ENCODE measurements around the gene ERMP1. TPM values are rescaled to one million over a fixed set of nuclear protein-coding genes. Genes with fewer than 3 reads are reported as not detected.
A peak's percentile ranks its signal among the peaks of the same experiment; 100 is the strongest.

ERMP1 gene
- total and polyA plus RNA-seq, 4 experiments from 2014 or later: 11.6 to 24.5 (median 17.6) TPM

DNA sequence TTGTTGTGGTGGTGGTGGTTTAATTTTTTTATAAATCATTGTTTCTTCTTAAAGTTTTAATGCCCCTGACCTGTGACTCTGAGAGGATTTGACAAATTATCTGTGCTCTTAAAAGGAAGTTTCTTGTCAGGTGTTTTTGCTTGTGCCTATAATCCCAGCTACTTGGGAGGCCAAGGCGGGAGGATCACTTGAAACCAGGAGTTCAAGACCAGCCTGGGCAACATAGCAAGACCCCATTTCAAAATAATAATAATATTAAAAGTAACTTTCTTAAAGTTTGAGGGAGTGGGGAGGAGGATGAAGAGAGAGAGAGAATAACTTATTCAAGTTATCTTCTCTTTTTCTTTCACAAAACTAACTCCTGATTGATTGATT, 12.2 kb upstream of the ERMP1 start:
- Histone ChIP-seq H3K36me3 (ENCODE audit: insufficient read depth, low read length) (no peaks in the 10 kb centered on the region), H3K9me3 (ENCODE audit: control insufficient read depth in 1 of 2, low read length in 2 of 2) (no peaks in the 10 kb centered on the region), H3K27me3 (ENCODE audit: insufficient read depth, low read length) (no peaks in the 10 kb centered on the region), H3K4me1 (ENCODE audit: insufficient read depth, low read length) (peaks cover 58% of the 10 kb centered on the region), H3K27ac (ENCODE audit: low read depth, low read length) (no peak overlapping the region), H3K4me3 (ENCODE audit: low read length in 2 of 2) (no peak overlapping the region)
- peak overlapping the region; percentile 85 to 96 (median 92) for H3K27ac Mint-ChIP-seq
- CTCF ChIA-PET (ENCODE audit: partially characterized antibody): interaction anchor here (0.8 to 5.7 kb wide), 3 partner anchors 9 to 24 kb away, joined by 3 to 89 read pairs (median 4); partner anchors contain the start of gene ERMP1
- H3K4me1 Mint-ChIP-seq: peaks cover 50 to 85% (median 67%) of the 10 kb centered on the region in 4 donors
- DNase-seq: no peak
- intact Hi-C loops (cut with micrococcal nuclease): no loop called here
- no peaks in the 10 kb centered on the region for H3K27me3 Mint-ChIP-seq
- H3K4me3 Mint-ChIP-seq: peak overlapping the region; percentile 68 to 91 (median 79)
- no peaks in the 10 kb centered on the region for H3K9me3 Mint-ChIP-seq
- POLR2A ChIA-PET (ENCODE audit: partially characterized antibody): interaction anchor here (1.3 to 5.5 kb wide), 2 partner anchors 13 to 568 kb away, joined by 4 to 97 read pairs; partner anchors contain the start of genes ERMP1 and UHRF2
- no peaks in the 10 kb centered on the region for H3K36me3 Mint-ChIP-seq

DNA sequence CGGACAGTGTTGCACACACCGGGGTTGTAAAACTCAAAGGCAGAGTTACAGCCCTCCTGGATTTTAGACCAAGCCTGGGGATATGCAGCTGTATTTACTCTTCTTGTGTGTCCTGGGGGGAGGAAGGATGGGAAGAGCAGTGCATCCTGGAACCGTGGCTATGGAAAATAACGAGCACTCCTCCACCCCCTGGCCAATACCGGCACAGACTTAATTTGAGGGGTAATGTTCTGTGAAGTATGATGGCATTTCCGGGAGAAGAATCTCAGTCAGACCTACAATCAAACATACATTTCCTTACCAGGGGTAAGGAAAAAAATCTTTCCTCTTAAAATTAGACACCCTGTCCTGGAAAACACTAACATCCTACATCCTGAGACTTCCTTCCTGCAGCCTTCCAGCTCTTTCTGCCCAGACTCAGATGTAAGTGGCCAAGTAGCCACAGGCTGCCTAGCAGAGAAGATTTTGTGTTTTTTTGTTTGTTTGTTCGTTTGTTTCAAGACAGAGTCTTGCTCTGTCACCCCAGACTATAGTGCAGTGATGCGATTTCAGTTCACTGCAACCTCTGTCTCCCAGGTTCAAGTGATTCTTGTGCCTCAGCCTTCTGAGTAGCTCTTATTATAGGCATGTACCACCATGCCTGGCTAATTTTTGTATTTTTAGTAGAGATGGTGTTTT, 11.0 kb upstream of the ERMP1 start:
- peaks cover 58% of the 10 kb centered on the region for H3K4me1 ChIP-seq (ENCODE audit: insufficient read depth, low read length)
- no peak for DNase-seq
- no peaks in the 10 kb centered on the region for H3K36me3 ChIP-seq (ENCODE audit: insufficient read depth, low read length)
- peak overlapping the region; percentile 38 for H3K27ac ChIP-seq (ENCODE audit: low read depth, low read length)
- no peaks in the 10 kb centered on the region for H3K9me3 ChIP-seq (ENCODE audit: control insufficient read depth in 1 of 2, low read length in 2 of 2)
- Mint-ChIP-seq H3K36me3 (no peaks in the 10 kb centered on the region), H3K4me3 (peak overlapping the region; percentile 68 to 91 (median 79)), H3K9me3 (no peaks in the 10 kb centered on the region), H3K27me3 (no peaks in the 10 kb centered on the region), H3K27ac (peak overlapping the region; percentile 85 to 96 (median 92)), H3K4me1 (peaks cover 50 to 82% (median 65%) of the 10 kb centered on the region in 4 donors)
- ChIA-PET CTCF (ENCODE audit: partially characterized antibody) (interaction anchor here (1.5 to 5.7 kb wide), 2 partner anchors 12 to 25 kb away, joined by 4 to 89 read pairs; partner anchors contain the start of gene ERMP1), POLR2A (ENCODE audit: partially characterized antibody) (interaction anchor here (1.2 to 5.5 kb wide), 2 partner anchors 12 to 914 kb away, joined by 4 to 97 read pairs; partner anchors contain the start of genes ERMP1 and KDM4C)
- no peak overlapping the region for H3K4me3 ChIP-seq (ENCODE audit: low read length in 2 of 2)
- intact Hi-C loops (cut with micrococcal nuclease): loop anchor here (1.0 to 5.0 kb wide), 2 partner anchors 11 to 568 kb away; partner anchors contain the start of genes ERMP1 and UHRF2
- no peaks in the 10 kb centered on the region for H3K27me3 ChIP-seq (ENCODE audit: insufficient read depth, low read length)

DNA sequence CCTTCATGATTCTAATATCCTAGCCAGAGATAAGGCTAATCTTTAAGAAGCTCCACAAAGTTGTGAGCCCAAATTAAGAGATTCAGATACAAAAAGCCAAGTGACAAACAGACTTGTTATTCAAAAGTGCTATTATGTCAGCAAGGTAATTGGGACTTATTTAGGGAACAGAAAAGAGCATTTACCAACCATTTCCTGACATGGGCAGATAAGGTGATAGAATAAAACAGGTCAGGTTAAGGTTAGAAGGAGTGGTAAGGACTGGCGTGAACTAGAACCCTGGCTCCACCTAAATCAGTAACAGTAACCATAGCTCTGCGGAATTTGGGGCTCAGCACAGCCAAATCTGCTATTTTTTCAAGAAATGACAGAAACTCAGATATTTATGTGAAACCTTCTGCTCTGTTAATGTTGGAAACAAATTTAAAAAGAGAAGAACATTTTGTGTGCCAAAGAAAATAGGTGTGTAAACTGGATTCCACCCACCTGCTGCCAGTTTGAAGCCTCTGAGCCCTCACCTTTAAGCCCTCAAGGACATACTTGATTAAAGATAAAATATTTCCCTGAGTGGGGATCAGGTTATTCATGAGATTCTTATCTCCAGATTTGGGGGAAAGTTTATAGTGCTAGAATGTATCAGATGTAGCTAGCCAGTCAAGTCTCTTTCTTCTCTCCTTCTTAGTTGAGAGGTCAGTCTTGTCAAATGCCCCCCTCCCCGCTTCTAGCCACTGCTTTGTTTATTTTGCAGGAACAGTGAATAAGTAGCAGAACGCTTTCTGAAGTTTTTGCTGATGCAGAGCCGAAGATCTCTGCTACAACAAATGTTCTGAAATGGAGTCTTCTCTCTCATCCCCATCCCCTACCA, 10.2 kb upstream of the ERMP1 start:
- Mint-ChIP-seq H3K4me3 (peak overlapping the region; percentile 55 to 91 (median 79)), H3K36me3 (no peaks in the 10 kb centered on the region), H3K9me3 (no peaks in the 10 kb centered on the region), H3K4me1 (peaks cover 48 to 76% (median 64%) of the 10 kb centered on the region in 4 donors), H3K27me3 (no peaks in the 10 kb centered on the region), H3K27ac (peak overlapping the region; percentile 85 to 96 (median 92))
- Histone ChIP-seq H3K9me3 (ENCODE audit: control insufficient read depth in 1 of 2, low read length in 2 of 2) (no peaks in the 10 kb centered on the region), H3K4me1 (ENCODE audit: insufficient read depth, low read length) (peaks cover 58% of the 10 kb centered on the region), H3K27ac (ENCODE audit: low read depth, low read length) (peak overlapping the region; percentile 11), H3K36me3 (ENCODE audit: insufficient read depth, low read length) (no peaks in the 10 kb centered on the region), H3K4me3 (ENCODE audit: low read length in 2 of 2) (no peak overlapping the region), H3K27me3 (ENCODE audit: insufficient read depth, low read length) (no peaks in the 10 kb centered on the region)
- ChIA-PET CTCF (ENCODE audit: partially characterized antibody) (interaction anchor here (0.7 to 5.7 kb wide), 3 partner anchors 11 to 56 kb away, joined by 3 to 89 read pairs (median 4); partner anchors contain the start of gene ERMP1), POLR2A (ENCODE audit: partially characterized antibody) (interaction anchor here (1.7 to 5.5 kb wide), 2 partner anchors 11 to 570 kb away, joined by 9 to 97 read pairs; partner anchors contain the start of genes ERMP1 and UHRF2)
- DNase-seq: no peak
- intact Hi-C loops (cut with micrococcal nuclease): loop anchor here (5.0 kb wide), 1 partner anchor 569 kb away; the partner anchor contains the start of gene UHRF2

DNA sequence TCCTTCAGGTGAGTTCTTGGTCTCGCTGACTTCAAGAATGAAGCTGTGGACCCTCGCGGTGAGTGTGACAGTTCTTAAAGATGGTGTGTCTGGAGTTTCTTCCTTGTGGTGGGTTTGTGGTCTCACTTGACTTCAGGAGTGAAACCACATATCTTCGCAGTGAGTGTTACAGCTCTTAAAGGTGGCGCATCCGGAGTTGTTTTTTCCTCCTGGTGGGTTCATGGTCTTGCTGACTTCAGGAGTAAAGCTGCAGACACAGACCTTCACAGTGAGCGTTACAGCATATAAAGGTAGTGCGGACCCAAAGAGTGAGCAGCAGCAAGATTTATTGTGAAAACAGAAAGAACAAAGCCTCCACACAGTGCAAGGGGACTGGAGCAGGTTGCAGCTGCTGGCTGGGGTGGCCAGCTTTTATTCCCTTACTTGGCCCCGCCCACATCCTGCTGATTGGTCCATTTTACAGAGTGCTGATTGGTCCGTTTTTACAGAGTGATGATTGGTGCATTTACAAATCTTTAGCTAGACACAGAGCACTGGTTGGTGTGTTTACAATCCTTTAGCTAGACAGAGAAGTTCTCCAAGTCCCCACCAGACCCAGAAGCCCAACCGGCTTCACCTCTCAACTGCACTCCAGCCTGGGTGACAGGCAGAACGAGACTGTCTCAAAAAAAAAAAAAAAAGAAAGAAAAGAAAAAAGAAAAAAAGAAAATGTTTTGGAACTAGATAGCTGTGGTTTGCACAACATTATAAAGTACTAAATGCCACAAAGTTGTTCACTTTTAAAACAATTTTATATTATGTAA, 9.1 kb upstream of the ERMP1 start:
- Mint-ChIP-seq H3K27me3 (no peaks in the 10 kb centered on the region), H3K27ac (peak overlapping the region; percentile 82 to 97 (median 93)), H3K36me3 (no peaks in the 10 kb centered on the region), H3K9me3 (no peaks in the 10 kb centered on the region), H3K4me3 (peak overlapping the region; percentile 76 to 86 (median 83)), H3K4me1 (peaks cover 48 to 72% (median 61%) of the 10 kb centered on the region in 4 donors)
- Histone ChIP-seq H3K4me3 (ENCODE audit: low read length in 2 of 2) (peak overlapping the region; percentile 19 to 21), H3K36me3 (ENCODE audit: insufficient read depth, low read length) (no peaks in the 10 kb centered on the region), H3K27ac (ENCODE audit: low read depth, low read length) (peak overlapping the region; percentile 28), H3K4me1 (ENCODE audit: insufficient read depth, low read length) (peaks cover 58% of the 10 kb centered on the region), H3K9me3 (ENCODE audit: control insufficient read depth in 1 of 2, low read length in 2 of 2) (no peaks in the 10 kb centered on the region), H3K27me3 (ENCODE audit: insufficient read depth, low read length) (no peaks in the 10 kb centered on the region)
- intact Hi-C loops (cut with micrococcal nuclease): loop anchor here (1.0 to 5.0 kb wide), 2 partner anchors 9 to 570 kb away; partner anchors contain the start of gene UHRF2
- DNase-seq: peak; percentile 52 to 81 (median 74)
- CTCF ChIA-PET (ENCODE audit: partially characterized antibody): interaction anchor here (0.7 to 5.7 kb wide), 6 partner anchors 10 to 215 kb away, joined by 3 to 89 read pairs (median 4); partner anchors contain the start of gene ERMP1
- POLR2A ChIA-PET (ENCODE audit: partially characterized antibody): interaction anchor here (0.9 to 5.5 kb wide), 12 partner anchors 9 to 857 kb away, joined by 3 to 97 read pairs (median 6); partner anchors contain the start of genes ERMP1, JAK2, RIC1 and UHRF2

GRCh38 chr9:5840788-5841187, 7.9 kb upstream of the ERMP1 start:
- Mint-ChIP-seq H3K4me1 (peaks cover 45 to 64% (median 54%) of the 10 kb centered on the region in 4 donors), H3K27ac (peak overlapping the region in 1 of 7 donors; percentile 93), H3K27me3 (no peaks in the 10 kb centered on the region), H3K9me3 (no peaks in the 10 kb centered on the region), H3K36me3 (no peaks in the 10 kb centered on the region), H3K4me3 (peak overlapping the region in 2 of 8 donors; percentile 18 to 85)
- no peaks in the 10 kb centered on the region for H3K36me3 ChIP-seq (ENCODE audit: insufficient read depth, low read length)
- ChIA-PET POLR2A (ENCODE audit: partially characterized antibody) (interaction anchor here (1.6 to 5.5 kb wide), 4 partner anchors 9 to 168 kb away, joined by 5 to 97 read pairs (median 8); partner anchors contain the start of gene ERMP1), CTCF (ENCODE audit: partially characterized antibody) (interaction anchor here (1.3 to 5.7 kb wide), 3 partner anchors 9 to 58 kb away, joined by 4 to 89 read pairs (median 4); partner anchors contain the start of gene ERMP1)
- no peaks in the 10 kb centered on the region for H3K9me3 ChIP-seq (ENCODE audit: control insufficient read depth in 1 of 2, low read length in 2 of 2)
- no peak overlapping the region for H3K4me3 ChIP-seq (ENCODE audit: low read length in 2 of 2)
- peaks cover 52% of the 10 kb centered on the region for H3K4me1 ChIP-seq (ENCODE audit: insufficient read depth, low read length)
- no peak overlapping the region for H3K27ac ChIP-seq (ENCODE audit: low read depth, low read length)
- no peak for DNase-seq
- intact Hi-C loops (cut with micrococcal nuclease): loop anchor here (1.0 to 5.0 kb wide), 2 partner anchors 11 to 572 kb away; partner anchors contain the start of gene UHRF2
- H3K27me3 ChIP-seq (ENCODE audit: insufficient read depth, low read length): no peaks in the 10 kb centered on the region

GRCh38 chr9:5839572-5839902, 6.6 kb upstream of the ERMP1 start:
- Mint-ChIP-seq H3K4me1 (peaks cover 36 to 52% (median 43%) of the 10 kb centered on the region in 4 donors), H3K27ac (peak overlapping the region in 1 of 7 donors; percentile 84), H3K27me3 (no peaks in the 10 kb centered on the region), H3K9me3 (no peaks in the 10 kb centered on the region), H3K4me3 (no peak overlapping the region), H3K36me3 (no peaks in the 10 kb centered on the region)
- DNase-seq: no peak
- Histone ChIP-seq H3K9me3 (ENCODE audit: control insufficient read depth in 1 of 2, low read length in 2 of 2) (no peaks in the 10 kb centered on the region), H3K36me3 (ENCODE audit: insufficient read depth, low read length) (no peaks in the 10 kb centered on the region), H3K4me1 (ENCODE audit: insufficient read depth, low read length) (peaks cover 40% of the 10 kb centered on the region), H3K27ac (ENCODE audit: low read depth, low read length) (no peak overlapping the region), H3K4me3 (ENCODE audit: low read length in 2 of 2) (no peak overlapping the region), H3K27me3 (ENCODE audit: insufficient read depth, low read length) (no peaks in the 10 kb centered on the region)
- ChIA-PET CTCF (ENCODE audit: partially characterized antibody) (interaction anchor here (1.2 to 5.7 kb wide), 3 partner anchors 7 to 46 kb away, joined by 3 to 89 read pairs (median 4); partner anchors contain the start of gene ERMP1), POLR2A (ENCODE audit: partially characterized antibody) (no interaction called here)
- intact Hi-C loops (cut with micrococcal nuclease): no loop called here

All from CD4-positive, alpha-beta memory T cell (primary cell).